ENCODE results near the gene TCF4. TPM values are rescaled to one million over a fixed set of nuclear protein-coding genes. Genes with fewer than 3 reads are reported as not detected.

TCF4 gene
- total RNA-seq, 1 donor from 2014 or later = 199 TPM

DNA sequence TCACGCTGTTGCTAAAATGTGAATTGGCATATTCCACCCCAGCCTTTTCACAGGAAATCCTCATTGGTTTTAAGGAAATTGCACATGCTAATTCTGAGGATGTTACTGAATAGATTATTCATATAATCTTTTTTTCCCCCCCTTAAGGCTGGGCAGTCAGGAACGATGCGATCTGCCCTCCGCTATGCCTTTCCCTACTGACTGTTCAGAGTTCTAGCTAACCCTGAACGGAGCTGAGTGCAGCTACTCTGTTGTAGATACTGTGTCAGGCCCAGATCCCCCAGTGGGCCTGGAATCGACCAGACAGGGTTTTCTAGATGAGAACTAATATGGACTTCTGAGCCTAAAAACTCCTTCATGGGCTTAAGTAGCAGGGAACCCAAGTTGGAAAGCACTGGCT, 192.2 kb downstream of the TCF4 start:
- TF ChIP-seq, protein P1, sequence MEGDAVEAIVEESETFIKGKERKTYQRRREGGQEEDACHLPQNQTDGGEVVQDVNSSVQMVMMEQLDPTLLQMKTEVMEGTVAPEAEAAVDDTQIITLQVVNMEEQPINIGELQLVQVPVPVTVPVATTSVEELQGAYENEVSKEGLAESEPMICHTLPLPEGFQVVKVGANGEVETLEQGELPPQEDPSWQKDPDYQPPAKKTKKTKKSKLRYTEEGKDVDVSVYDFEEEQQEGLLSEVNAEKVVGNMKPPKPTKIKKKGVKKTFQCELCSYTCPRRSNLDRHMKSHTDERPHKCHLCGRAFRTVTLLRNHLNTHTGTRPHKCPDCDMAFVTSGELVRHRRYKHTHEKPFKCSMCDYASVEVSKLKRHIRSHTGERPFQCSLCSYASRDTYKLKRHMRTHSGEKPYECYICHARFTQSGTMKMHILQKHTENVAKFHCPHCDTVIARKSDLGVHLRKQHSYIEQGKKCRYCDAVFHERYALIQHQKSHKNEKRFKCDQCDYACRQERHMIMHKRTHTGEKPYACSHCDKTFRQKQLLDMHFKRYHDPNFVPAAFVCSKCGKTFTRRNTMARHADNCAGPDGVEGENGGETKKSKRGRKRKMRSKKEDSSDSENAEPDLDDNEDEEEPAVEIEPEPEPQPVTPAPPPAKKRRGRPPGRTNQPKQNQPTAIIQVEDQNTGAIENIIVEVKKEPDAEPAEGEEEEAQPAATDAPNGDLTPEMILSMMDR (IDR thresholded peaks at IDR 0.05; ENCODE audit: partially characterized antibody, unreplicated experiment) = no peak
- H3K27ac Mint-ChIP-seq (ENCODE audit: unreplicated experiment) = no peak overlapping the region
- H3K36me3 Mint-ChIP-seq (ENCODE audit: unreplicated experiment) = no peaks in the 10 kb centered on the region
- H3K4me3 Mint-ChIP-seq (ENCODE audit: unreplicated experiment) = no peak overlapping the region
- H3K27me3 Mint-ChIP-seq (ENCODE audit: unreplicated experiment) = peaks cover 2% of the 10 kb centered on the region
- H3K9me3 Mint-ChIP-seq (ENCODE audit: unreplicated experiment) = peaks cover 5% of the 10 kb centered on the region
- no peak for DNase-seq
- peaks cover 12% of the 10 kb centered on the region for H3K4me1 Mint-ChIP-seq (ENCODE audit: low read depth, unreplicated experiment)

DNA sequence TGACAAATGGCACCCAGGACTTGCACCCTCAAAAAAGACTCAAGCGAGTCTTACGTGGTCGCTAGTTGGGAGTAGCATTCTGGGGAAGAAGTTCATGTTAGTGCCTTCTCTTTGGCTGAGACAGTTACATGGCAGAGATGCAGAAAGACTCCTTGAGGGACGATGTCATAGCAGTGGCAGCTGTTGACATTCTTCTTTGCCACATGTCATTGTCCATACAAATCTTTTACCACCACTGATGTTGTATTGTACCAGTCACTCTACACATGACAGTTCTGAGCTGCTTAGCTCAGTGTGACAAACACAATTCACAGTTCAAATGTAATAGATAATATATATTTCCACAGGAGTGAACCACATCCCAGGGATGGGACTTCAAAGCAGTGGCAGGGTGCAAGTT, 197.1 kb downstream of the TCF4 start:
- no peak for DNase-seq
- no peaks in the 10 kb centered on the region for H3K36me3 Mint-ChIP-seq (ENCODE audit: unreplicated experiment)
- H3K4me3 Mint-ChIP-seq (ENCODE audit: unreplicated experiment) = no peak overlapping the region
- peaks cover 13% of the 10 kb centered on the region for H3K4me1 Mint-ChIP-seq (ENCODE audit: low read depth, unreplicated experiment)
- peaks cover 5% of the 10 kb centered on the region for H3K27me3 Mint-ChIP-seq (ENCODE audit: unreplicated experiment)
- peaks cover 2% of the 10 kb centered on the region for H3K9me3 Mint-ChIP-seq (ENCODE audit: unreplicated experiment)
- TF ChIP-seq, protein P1 (IDR thresholded peaks at IDR 0.05; ENCODE audit: partially characterized antibody, unreplicated experiment) = no peak
- H3K27ac Mint-ChIP-seq (ENCODE audit: unreplicated experiment) = peak overlapping the region; percentile 80

DNA sequence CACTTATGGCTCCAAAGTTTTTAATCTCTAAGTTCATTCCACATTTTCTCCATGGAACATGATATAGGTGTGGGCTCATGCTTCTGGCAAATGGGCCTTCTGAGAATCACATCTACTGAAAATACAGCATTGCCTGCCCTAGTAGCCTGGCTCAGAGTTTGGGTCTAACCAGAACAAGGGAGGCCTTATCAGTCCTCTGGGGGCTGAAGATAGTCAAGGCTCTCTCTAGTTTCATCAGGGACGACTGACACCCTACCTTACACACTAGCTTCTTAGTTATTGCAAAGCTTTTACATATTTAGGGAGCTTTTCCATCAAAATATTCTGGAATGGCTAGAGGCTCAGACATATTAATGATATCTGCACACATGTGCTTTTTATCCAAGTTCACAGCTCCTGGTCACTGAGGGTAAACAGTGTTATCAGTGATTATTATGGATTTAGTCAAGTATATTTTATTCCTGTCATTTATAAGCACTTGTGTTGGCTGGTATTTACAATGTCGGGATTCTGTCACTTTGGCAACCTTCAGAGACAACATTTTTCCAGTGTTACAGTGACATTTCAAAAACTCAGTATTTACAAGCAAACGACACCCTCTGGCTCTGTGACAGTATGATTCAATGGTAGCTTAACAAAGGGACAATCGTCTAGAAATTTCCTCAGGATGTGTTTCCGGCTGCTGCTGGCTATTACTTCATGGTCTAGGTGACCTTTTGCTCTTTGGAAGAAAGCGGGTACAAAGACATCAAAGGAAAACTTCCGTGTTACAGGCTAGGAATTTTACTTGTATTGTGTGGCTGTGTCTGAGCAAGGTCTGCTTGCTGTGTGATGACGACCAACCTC, 200.6 kb downstream of the TCF4 start:
- Mint-ChIP-seq H3K27ac (ENCODE audit: unreplicated experiment) (no peak overlapping the region), H3K36me3 (ENCODE audit: unreplicated experiment) (peaks cover 12% of the 10 kb centered on the region), H3K27me3 (ENCODE audit: unreplicated experiment) (peaks cover 5% of the 10 kb centered on the region), H3K4me1 (ENCODE audit: low read depth, unreplicated experiment) (peaks cover 6% of the 10 kb centered on the region), H3K9me3 (ENCODE audit: unreplicated experiment) (peaks cover 7% of the 10 kb centered on the region), H3K4me3 (ENCODE audit: unreplicated experiment) (no peak overlapping the region)
- no peak for DNase-seq
- TF ChIP-seq, protein P1 (IDR thresholded peaks at IDR 0.05; ENCODE audit: partially characterized antibody, unreplicated experiment) = no peak

DNA sequence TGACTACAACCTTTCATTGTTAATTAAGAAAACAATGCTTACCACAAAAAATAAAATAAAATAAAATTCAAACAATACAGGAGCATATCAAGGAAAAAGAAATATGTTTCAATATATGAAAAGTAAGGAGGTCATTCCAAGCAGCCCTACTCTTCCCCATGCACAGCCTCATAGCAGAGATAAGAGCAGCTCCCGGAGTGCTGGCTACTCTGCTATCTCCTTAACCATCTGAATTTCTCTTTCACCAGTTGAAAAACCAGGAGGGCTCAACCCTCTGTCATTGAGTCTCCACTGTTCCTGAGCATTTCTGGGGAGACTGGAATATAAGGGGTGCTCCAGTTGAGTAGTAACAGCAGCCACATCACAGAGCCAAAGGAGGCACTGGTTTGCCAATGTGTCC, 201.4 kb downstream of the TCF4 start:
- Mint-ChIP-seq H3K4me1 (ENCODE audit: low read depth, unreplicated experiment) (peaks cover 6% of the 10 kb centered on the region), H3K27ac (ENCODE audit: unreplicated experiment) (no peak overlapping the region), H3K4me3 (ENCODE audit: unreplicated experiment) (no peak overlapping the region), H3K36me3 (ENCODE audit: unreplicated experiment) (peaks cover 12% of the 10 kb centered on the region), H3K27me3 (ENCODE audit: unreplicated experiment) (peaks cover 5% of the 10 kb centered on the region), H3K9me3 (ENCODE audit: unreplicated experiment) (peaks cover 7% of the 10 kb centered on the region)
- DNase-seq = no peak
- TF ChIP-seq, protein P1 (IDR thresholded peaks at IDR 0.05; ENCODE audit: partially characterized antibody, unreplicated experiment) = no peak

DNA sequence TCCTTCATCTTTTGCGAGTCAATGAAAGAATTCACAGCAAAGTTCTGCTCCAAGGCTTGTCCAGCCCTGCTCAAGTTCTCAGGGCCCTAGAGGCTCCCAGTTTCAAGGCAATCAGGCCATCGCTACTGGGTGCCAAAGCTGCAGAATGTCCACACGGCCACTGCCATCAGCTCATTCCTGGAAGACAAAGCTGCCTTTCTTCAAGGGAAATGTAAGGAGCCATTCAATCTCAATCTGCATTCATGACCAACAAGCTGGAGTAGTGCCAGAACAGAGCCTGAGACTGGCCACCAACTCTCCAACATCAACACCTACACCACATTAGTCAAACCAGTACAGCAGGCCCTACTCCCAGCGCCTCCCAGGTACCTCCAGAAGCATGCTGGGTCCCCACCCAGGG, 202.2 kb downstream of the TCF4 start:
- peaks cover 4% of the 10 kb centered on the region for H3K27me3 Mint-ChIP-seq (ENCODE audit: unreplicated experiment)
- H3K4me1 Mint-ChIP-seq (ENCODE audit: low read depth, unreplicated experiment) = peaks cover 5% of the 10 kb centered on the region
- H3K36me3 Mint-ChIP-seq (ENCODE audit: unreplicated experiment) = peaks cover 12% of the 10 kb centered on the region
- peaks cover 7% of the 10 kb centered on the region for H3K9me3 Mint-ChIP-seq (ENCODE audit: unreplicated experiment)
- H3K27ac Mint-ChIP-seq (ENCODE audit: unreplicated experiment) = no peak overlapping the region
- H3K4me3 Mint-ChIP-seq (ENCODE audit: unreplicated experiment) = no peak overlapping the region
- no peak for DNase-seq
- TF ChIP-seq, protein P1 (IDR thresholded peaks at IDR 0.05; ENCODE audit: partially characterized antibody, unreplicated experiment) = no peak
